Karpas-422 (cell line): ENCODE measurements around the gene LBHD2. TPM values are rescaled to one million over a fixed set of nuclear protein-coding genes. Genes with fewer than 3 reads are reported as not detected.
"Not testable (repeated sequence)": the region's sequence is repeated elsewhere in the genome, so short reads cannot be mapped to it uniquely, and the experiment has no call there.

ENCODE experiments used
- DNase-seq: peaks from one replicate; pipeline ENCODE4 v3.0.0-alpha.2; 2015
- H2AFZ ChIP-seq: fragments of 200-600 bp; sonication (generic); 2 replicates; pipeline ENCODE4 v1.6.1; 2014; ENCODE audit warnings: antibody characterized with exemption, low read length, mixed read lengths
- H3K27ac ChIP-seq: fragments of 200-600 bp; sonication (generic); 2 replicates; pipeline ENCODE4 v1.5.1; 2014; ENCODE audit warnings: mild to moderate bottlenecking, low read length, moderate library complexity
- H3K27me3 ChIP-seq: fragments of 200-600 bp; sonication (generic); 2 replicates; pipeline ENCODE4 v1.6.1; 2014; ENCODE audit warnings: low read length, mixed read lengths
- H3K36me3 ChIP-seq: fragments of 200-600 bp; sonication (generic); 2 replicates; pipeline ENCODE4 v1.6.1; 2014; ENCODE audit warnings: low read length, mixed read lengths; ENCODE audit not compliant: insufficient read depth
- H3K4me1 ChIP-seq: fragments of 200-600 bp; sonication (generic); 2 replicates; pipeline ENCODE4 v1.6.1; 2014; ENCODE audit warnings: mild to moderate bottlenecking, low read length, mixed read lengths
- H3K4me2 ChIP-seq: fragments of 200-600 bp; sonication (generic); 2 replicates; pipeline ENCODE4 v1.6.1; 2014; ENCODE audit warnings: low read length, low read depth, mild to moderate bottlenecking; ENCODE audit not compliant: poor library complexity, severe bottlenecking
- H3K4me3 ChIP-seq: fragments of 200-600 bp; sonication (generic); 2 replicates; pipeline ENCODE4 v1.5.1; 2014; ENCODE audit warnings: mild to moderate bottlenecking, antibody characterized with exemption, low read length, mixed read lengths
- H3K79me2 ChIP-seq: fragments of 200-600 bp; sonication (generic); 2 replicates; pipeline ENCODE4 v1.6.1; 2014; ENCODE audit warnings: mild to moderate bottlenecking, low read length, mixed read lengths
- H3K9ac ChIP-seq: fragments of 200-600 bp; sonication (generic); 2 replicates; pipeline ENCODE4 v1.6.0; 2014; ENCODE audit warnings: low read length
- H3K9me2 ChIP-seq: fragments of 200-600 bp; sonication (generic), shearing (Covaris generic); replicated peaks from 2 replicates; pipeline ENCODE4 v1.6.0; 2014; ENCODE audit warnings: mild to moderate bottlenecking, low read length, moderate library complexity; ENCODE audit not compliant: insufficient read depth
- H3K9me3 ChIP-seq: fragments of 300-700, 200-600 bp; sonication (generic); 2 replicates; pipeline ENCODE4 v1.6.1; 2014; ENCODE audit warnings: low read length, mixed read lengths
- H4K20me1 ChIP-seq: fragments of 200-600 bp; sonication (generic); 2 replicates; pipeline ENCODE4 v1.6.1; 2014; ENCODE audit warnings: mild to moderate bottlenecking, antibody characterized with exemption, low read length, low read depth; ENCODE audit not compliant: insufficient read depth
- total RNA-seq: library from RNA; depleted of rRNA; stranded (reverse); fragments of >200 nt; shearing (Covaris generic); gene quantifications from 2 replicates; pipeline ENCODE4 v1.2.3, GENCODE V29; 2014; ENCODE audit warnings: low replicate concordance

Gene LBHD2
- total RNA-seq, 1 experiment from 2014 or later, result not detected

- H3K4me3 ChIP-seq, result no peak overlapping the region
- no peak overlapping the region for H3K9ac ChIP-seq
- no peaks in the 10 kb centered on the region for H3K9me3 ChIP-seq
- no peaks in the 10 kb centered on the region for H3K79me2 ChIP-seq
- H3K4me2 ChIP-seq, result peak overlapping the region; percentile 38
- H3K4me1 ChIP-seq, result peaks cover 43% of the 10 kb centered on the region
- no peak overlapping the region for H2AFZ ChIP-seq
- no peaks in the 10 kb centered on the region for H3K27me3 ChIP-seq
- DNase-seq, result no peak
- H3K27ac ChIP-seq, result no peak overlapping the region
- peaks cover 19% of the 10 kb centered on the region for H4K20me1 ChIP-seq
- H3K9me2 ChIP-seq, result no peaks in the 10 kb centered on the region
- H3K36me3 ChIP-seq, result no peaks in the 10 kb centered on the region
Measured at GRCh38 chr14:103109535-103110441, 25.8 kb downstream of the LBHD2 start.

GRCh38 chr14:103110681-103111231, 26.7 kb downstream of the LBHD2 start:
- Histone ChIP-seq H3K27me3 (no peaks in the 10 kb centered on the region), H3K9ac (no peak overlapping the region), H3K36me3 (no peaks in the 10 kb centered on the region), H2AFZ (no peak overlapping the region), H3K4me2 (peak overlapping the region; percentile 38), H3K9me3 (no peaks in the 10 kb centered on the region), H3K4me3 (peak overlapping the region; percentile 34; the same call in 1 of the 2 replicates), H3K27ac (no peak overlapping the region), H3K9me2 (no peaks in the 10 kb centered on the region), H3K4me1 (peaks cover 39% of the 10 kb centered on the region), H4K20me1 (peaks cover 18% of the 10 kb centered on the region), H3K79me2 (no peaks in the 10 kb centered on the region)
- peak; percentile 89 for DNase-seq

GRCh38 chr14:103111232-103111868, 27.3 kb downstream of the LBHD2 start:
- H3K79me2 ChIP-seq, result no peaks in the 10 kb centered on the region
- no peak overlapping the region for H3K27ac ChIP-seq
- peaks cover 13% of the 10 kb centered on the region for H4K20me1 ChIP-seq
- H3K9ac ChIP-seq, result peak overlapping the region; percentile 10; the same call in 1 of the 2 replicates
- DNase-seq, result no peak
- peak overlapping the region; percentile 38 for H3K4me2 ChIP-seq
- H2AFZ ChIP-seq, result no peak overlapping the region
- H3K9me2 ChIP-seq, result no peaks in the 10 kb centered on the region
- no peaks in the 10 kb centered on the region for H3K36me3 ChIP-seq
- peak overlapping the region; percentile 34; the same call in 1 of the 2 replicates for H3K4me3 ChIP-seq
- no peaks in the 10 kb centered on the region for H3K9me3 ChIP-seq
- peaks cover 34% of the 10 kb centered on the region for H3K4me1 ChIP-seq
- no peaks in the 10 kb centered on the region for H3K27me3 ChIP-seq

- no peaks in the 10 kb centered on the region for H3K36me3 ChIP-seq
- H3K9ac ChIP-seq, result no peak overlapping the region
- no peaks in the 10 kb centered on the region for H3K9me2 ChIP-seq
- no peaks in the 10 kb centered on the region for H3K27me3 ChIP-seq
- no peaks in the 10 kb centered on the region for H3K9me3 ChIP-seq
- no peak overlapping the region for H3K4me2 ChIP-seq
- H3K79me2 ChIP-seq, result no peaks in the 10 kb centered on the region
- H4K20me1 ChIP-seq, result peaks cover 13% of the 10 kb centered on the region; the same call in 1 of the 2 replicates
- H3K27ac ChIP-seq, result no peak overlapping the region
- no peak for DNase-seq
- peaks cover 34% of the 10 kb centered on the region for H3K4me1 ChIP-seq
- H3K4me3 ChIP-seq, result no peak overlapping the region
- H2AFZ ChIP-seq, result no peak overlapping the region
Measured at GRCh38 chr14:103112400-103113243, 28.6 kb downstream of the LBHD2 start.

GRCh38 chr14:103113303-103113702, 29.3 kb downstream of the LBHD2 start:
- Histone ChIP-seq H3K9me2 (no peaks in the 10 kb centered on the region), H3K27me3 (no peaks in the 10 kb centered on the region), H3K4me2 (no peak overlapping the region), H3K9ac (no peak overlapping the region), H3K4me3 (no peak overlapping the region), H2AFZ (no peak overlapping the region), H3K27ac (no peak overlapping the region), H3K9me3 (no peaks in the 10 kb centered on the region), H4K20me1 (peaks cover 11% of the 10 kb centered on the region; the same call in 1 of the 2 replicates), H3K36me3 (no peaks in the 10 kb centered on the region), H3K79me2 (no peaks in the 10 kb centered on the region), H3K4me1 (peaks cover 34% of the 10 kb centered on the region)
- DNase-seq, result no peak

GRCh38 chr14:103113774-103114173, 29.8 kb downstream of the LBHD2 start:
- Histone ChIP-seq H3K27me3 (no peaks in the 10 kb centered on the region), H3K9ac (no peak overlapping the region), H3K9me2 (no peaks in the 10 kb centered on the region), H3K36me3 (no peaks in the 10 kb centered on the region), H3K27ac (no peak overlapping the region), H3K79me2 (no peaks in the 10 kb centered on the region), H3K4me1 (peaks cover 34% of the 10 kb centered on the region), H3K4me2 (no peak overlapping the region), H3K9me3 (no peaks in the 10 kb centered on the region), H3K4me3 (no peak overlapping the region), H4K20me1 (0 out of 2 replicates have a peak, but pooled peaks cover 6% of the 10 kb centered on the region), H2AFZ (no peak overlapping the region)
- DNase-seq, result no peak

- H3K4me3 ChIP-seq, H3K79me2 ChIP-seq, H3K9me2 ChIP-seq, H3K9me3 ChIP-seq, H3K27me3 ChIP-seq, H3K9ac ChIP-seq, H4K20me1 ChIP-seq, H3K27ac ChIP-seq, H3K36me3 ChIP-seq, DNase-seq: not testable (repeated sequence)
- Histone ChIP-seq H3K4me1 (peaks cover 29% of the 10 kb centered on the region), H2AFZ (0 out of 2 replicates have a peak overlapping the region, but pooled peaks have one; percentile 27), H3K4me2 (peak overlapping the region; percentile 57)
Measured at GRCh38 chr14:103115086-103115679, 31.2 kb downstream of the LBHD2 start.
